ENCODE data around the gene CHAC1. TPM values are rescaled to one million over a fixed set of nuclear protein-coding genes. Genes with fewer than 3 reads are reported as not detected.
A peak's percentile ranks its signal among the peaks of the same experiment; 100 is the strongest.

The CHAC1 gene, protein sequence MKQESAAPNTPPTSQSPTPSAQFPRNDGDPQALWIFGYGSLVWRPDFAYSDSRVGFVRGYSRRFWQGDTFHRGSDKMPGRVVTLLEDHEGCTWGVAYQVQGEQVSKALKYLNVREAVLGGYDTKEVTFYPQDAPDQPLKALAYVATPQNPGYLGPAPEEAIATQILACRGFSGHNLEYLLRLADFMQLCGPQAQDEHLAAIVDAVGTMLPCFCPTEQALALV
- total RNA-seq (1 to 10 TPM in 6 of 9 donors, under 1 TPM in 3; 0.72 to 5.3 (median 1.8) TPM), polyA plus RNA-seq (1 to 10 TPM; 2.4 to 6.1 TPM)
- long read RNA-seq, donor 1 = 0 reads
- long read RNA-seq, donor 2, transcript CHAC1-202 (3 exons, 1,849 nt) = major isoform, 6 of 7 reads
- long read RNA-seq, donor 2, partial matches to known transcripts = 0 of 7 reads
- long read RNA-seq, donor 2, other reads (novel, unspliced or antisense) = 1 of 7 reads
- long read RNA-seq, donor 3, transcript CHAC1-202 (3 exons, 1,849 nt) = major isoform, 6 of 8 reads
- long read RNA-seq, donor 3, partial matches to known transcripts = 0 of 8 reads
- long read RNA-seq, donor 3, other reads (novel, unspliced or antisense) = 2 of 8 reads

DNA sequence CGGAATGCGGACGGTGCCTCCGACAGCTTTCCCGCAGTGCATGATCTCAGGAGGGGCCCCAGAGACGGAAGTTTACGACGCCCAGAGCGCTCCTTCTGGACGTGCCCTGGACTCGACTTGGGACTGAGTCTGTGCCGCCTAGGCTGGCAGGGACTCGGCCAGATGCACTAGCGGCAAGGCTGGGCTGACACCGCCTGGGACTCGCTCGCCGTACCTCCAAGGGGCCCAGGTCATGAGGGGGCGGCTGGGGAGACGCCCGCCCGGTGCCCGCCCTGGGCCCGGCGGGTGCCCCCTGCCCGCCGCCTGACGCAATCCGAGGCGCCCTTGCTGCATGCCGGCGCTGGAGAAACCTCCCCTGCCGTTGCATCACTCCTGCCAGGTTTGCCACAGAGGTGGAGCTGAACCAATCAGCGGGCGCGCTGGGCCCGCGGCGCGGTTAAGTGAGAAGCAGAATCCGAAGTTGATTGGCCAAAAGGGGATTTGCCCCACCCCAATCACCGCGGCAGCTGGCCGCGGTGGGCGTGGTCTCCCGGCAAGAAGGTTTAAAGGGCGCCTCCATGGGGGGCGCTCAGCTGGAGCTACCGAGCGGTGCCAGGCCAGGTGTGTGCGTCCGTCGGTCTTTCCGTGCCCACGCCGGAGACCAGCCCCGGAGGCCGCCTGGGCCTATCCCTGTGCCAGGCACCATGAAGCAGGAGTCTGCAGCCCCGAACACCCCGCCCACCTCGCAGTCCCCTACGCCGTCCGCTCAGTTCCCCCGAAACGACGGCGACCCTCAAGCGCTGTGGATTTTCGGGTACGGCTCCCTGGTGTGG lies at the start of gene CHAC1:
Gene CHAC1 (plus strand): TSS at position 571 of the 812 bp plus-strand sequence. CDS start 113 bp downstream, at position 684.
- peak within 1 kb of the TSS in 11 of 12 donors; percentile 14 to 87 (median 71) for H3K27ac ChIP-seq
- peak; percentile 93 to 96 (median 96) for DNase-seq
- H3K4me1 ChIP-seq = peaks cover 0 to 44% (median 22%) of the 10 kb centered on the region in 12 donors
- no peaks in the 10 kb centered on the region for H3K36me3 ChIP-seq
- no peaks in the 10 kb centered on the region for H3K27me3 ChIP-seq
- H3K4me3 ChIP-seq = peak within 1 kb of the TSS; percentile 59 to 83 (median 74)
- TF ChIP-seq POLR2A (IDR thresholded peaks at IDR 0.05) = peak; percentile 26 to 60
- TF ChIP-seq, protein P1, sequence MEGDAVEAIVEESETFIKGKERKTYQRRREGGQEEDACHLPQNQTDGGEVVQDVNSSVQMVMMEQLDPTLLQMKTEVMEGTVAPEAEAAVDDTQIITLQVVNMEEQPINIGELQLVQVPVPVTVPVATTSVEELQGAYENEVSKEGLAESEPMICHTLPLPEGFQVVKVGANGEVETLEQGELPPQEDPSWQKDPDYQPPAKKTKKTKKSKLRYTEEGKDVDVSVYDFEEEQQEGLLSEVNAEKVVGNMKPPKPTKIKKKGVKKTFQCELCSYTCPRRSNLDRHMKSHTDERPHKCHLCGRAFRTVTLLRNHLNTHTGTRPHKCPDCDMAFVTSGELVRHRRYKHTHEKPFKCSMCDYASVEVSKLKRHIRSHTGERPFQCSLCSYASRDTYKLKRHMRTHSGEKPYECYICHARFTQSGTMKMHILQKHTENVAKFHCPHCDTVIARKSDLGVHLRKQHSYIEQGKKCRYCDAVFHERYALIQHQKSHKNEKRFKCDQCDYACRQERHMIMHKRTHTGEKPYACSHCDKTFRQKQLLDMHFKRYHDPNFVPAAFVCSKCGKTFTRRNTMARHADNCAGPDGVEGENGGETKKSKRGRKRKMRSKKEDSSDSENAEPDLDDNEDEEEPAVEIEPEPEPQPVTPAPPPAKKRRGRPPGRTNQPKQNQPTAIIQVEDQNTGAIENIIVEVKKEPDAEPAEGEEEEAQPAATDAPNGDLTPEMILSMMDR (IDR thresholded peaks at IDR 0.05) = peak in 3 of 12 donors; percentile 9 to 20 (median 10)
- 1% methylated on average over 41 to 72 of the region's 72 CpGs for WGBS, 4 donors
- intact Hi-C loops (cut with DNase I) = loop anchor here in 1 of 10 donors (5.0 kb wide), 1 partner anchor 59 kb away; no protein-coding TSS in a partner anchor
- ATAC-seq = peak; percentile 72 to 92 (median 91)
- no peaks in the 10 kb centered on the region for H3K9me3 ChIP-seq

DNA sequence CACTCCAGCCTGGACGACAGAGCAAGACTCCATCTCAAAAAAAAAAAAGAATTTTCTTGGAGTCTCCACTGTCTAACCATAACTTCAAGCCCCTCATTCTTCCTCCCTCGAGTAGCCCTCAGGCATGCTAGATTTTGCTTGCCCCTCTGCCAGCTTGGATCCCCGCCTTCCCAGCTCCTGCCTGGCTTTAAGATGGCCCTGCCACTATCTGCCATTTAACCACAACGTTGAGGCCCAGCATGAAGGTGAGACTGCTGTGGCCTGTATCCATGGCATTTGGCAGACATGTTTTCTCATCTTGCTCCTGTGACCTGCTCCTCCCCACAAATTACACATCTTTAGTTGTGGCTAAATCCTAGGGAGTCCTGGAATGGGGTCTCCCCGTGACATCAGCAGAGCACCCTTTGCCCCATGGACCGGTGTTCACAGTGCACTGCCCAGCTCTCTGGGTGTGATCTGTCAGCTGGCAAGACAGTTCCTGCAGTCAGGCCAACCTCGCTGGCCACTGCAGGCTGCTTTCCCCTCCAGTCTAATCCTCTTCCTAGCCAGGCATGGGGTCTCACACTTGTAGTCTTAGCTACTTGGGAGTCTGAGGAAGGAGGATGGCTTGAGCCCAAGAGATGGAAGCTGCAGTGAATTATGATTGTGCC lies 48.6 kb upstream of the CHAC1 start:
- intact Hi-C loops (cut with DNase I) = loop anchor here (1.0 to 10.0 kb wide), 13 partner anchors 38 to 430 kb away; partner anchors contain the start of genes INO80 (in 4 of the 10), NUSAP1 (in 1 of the 10) and OIP5 (in 1 of the 10)
- H3K9me3 ChIP-seq = no peaks in the 10 kb centered on the region
- peaks cover 4 to 64% (median 47%) of the 10 kb centered on the region in 12 donors for H3K4me1 ChIP-seq
- H3K27ac ChIP-seq = peak overlapping the region in 6 of 12 donors; percentile 17 to 100 (median 94)
- H3K36me3 ChIP-seq = peaks cover 3 to 45% (median 40%) of the 10 kb centered on the region in 9 donors
- H3K4me3 ChIP-seq = no peak overlapping the region
- 70 to 86% (median 77%) methylated on average over 7 of the region's 7 CpGs for WGBS, 4 donors
- ATAC-seq = no peak
- TF ChIP-seq, protein P1 (IDR thresholded peaks at IDR 0.05) = no peak
- TF ChIP-seq POLR2A (IDR thresholded peaks at IDR 0.05) = no peak
- DNase-seq = peak in 1 of 5 donors; percentile 30
- H3K27me3 ChIP-seq = no peaks in the 10 kb centered on the region

DNA sequence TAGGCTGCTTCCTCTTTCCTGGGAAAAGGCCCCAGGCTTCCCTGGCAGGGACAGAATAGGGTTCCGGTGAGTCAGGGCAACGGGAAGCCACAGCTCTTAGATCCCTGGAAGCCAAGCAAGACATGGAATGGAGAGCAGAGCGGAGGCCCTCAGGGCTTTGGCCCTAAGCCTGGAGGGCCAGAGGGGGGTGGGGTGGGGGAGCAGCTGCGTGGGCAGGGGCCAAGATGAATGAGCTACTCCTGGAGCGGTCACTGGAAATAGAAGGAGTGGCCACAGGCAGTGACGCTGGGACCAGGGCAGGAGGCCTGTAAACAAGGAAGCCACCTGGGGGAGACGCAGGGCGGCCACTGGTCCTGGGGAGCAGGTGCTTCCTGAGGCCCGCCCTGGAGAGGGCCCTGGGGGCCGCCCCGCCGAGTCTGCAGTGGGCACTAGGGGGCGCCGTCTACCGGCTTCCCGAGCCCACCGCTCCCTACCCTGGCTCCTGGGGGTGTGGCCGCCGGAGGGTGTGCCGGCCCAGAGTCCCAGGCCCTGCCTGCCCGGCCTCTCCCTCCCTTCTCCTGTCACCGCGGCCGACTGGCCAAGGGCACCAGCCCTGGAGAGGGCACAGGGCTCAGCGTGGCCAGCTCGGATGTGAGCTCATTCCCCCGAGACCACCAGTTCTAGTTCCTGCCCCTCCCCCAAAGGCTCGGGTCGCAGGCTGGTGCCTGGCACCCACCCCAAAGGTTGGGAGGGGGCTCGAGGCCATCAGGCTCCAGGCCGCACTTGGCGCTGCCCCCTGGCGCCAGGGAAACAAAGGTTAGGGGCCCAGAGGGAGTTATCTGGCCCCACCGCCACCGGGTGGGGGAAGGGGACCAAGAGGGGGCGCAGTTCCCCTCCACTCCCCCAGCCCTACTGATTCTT lies 46.9 kb upstream of the CHAC1 start:
- H3K36me3 ChIP-seq = peaks cover 0 to 29% (median 24%) of the 10 kb centered on the region in 9 donors
- H3K9me3 ChIP-seq = no peaks in the 10 kb centered on the region
- peaks cover 4 to 76% (median 43%) of the 10 kb centered on the region in 12 donors for H3K4me1 ChIP-seq
- TF ChIP-seq, protein P1 (IDR thresholded peaks at IDR 0.05) = peak; percentile 72 to 96 (median 88)
- peak in 1 of 2 donors; percentile 56 for TF ChIP-seq POLR2A (IDR thresholded peaks at IDR 0.05)
- WGBS, 4 donors = 1 to 5% (median 1%) methylated on average over 9 to 36 of the region's 36 CpGs
- ATAC-seq = peak; percentile 83 to 90 (median 86)
- DNase-seq = peak; percentile 93 to 95 (median 93)
- no peaks in the 10 kb centered on the region for H3K27me3 ChIP-seq
- peak overlapping the region; percentile 1 to 66 (median 56) for H3K4me3 ChIP-seq
- H3K27ac ChIP-seq = peak overlapping the region; percentile 87 to 100 (median 96)
- intact Hi-C loops (cut with DNase I) = loop anchor here in 8 of 10 donors (1.0 to 10.0 kb wide), 11 partner anchors 22 to 428 kb away; partner anchors contain the start of genes INO80 (in 4 of the 8), DLL4 (in 2 of the 8), NUSAP1 (in 1 of the 8) and OIP5 (in 1 of the 8)
